Vagina (tissue), 2 donors: ENCODE measurements around the gene RBM3. TPM values are rescaled to one million over a fixed set of nuclear protein-coding genes. Genes with fewer than 3 reads are reported as not detected.

Source experiments
- DNase-seq, 2 donors: peaks; one replicate each; pipeline ENCODE4 v3.0.0-alpha.2; 2017; ENCODE audit errors: extremely low spot score in 2 of 2
- H3K27ac ChIP-seq: fragments of 200-600 bp; sonication (generic); one replicate; pipeline ENCODE4 v1.5.1; 2019
- H3K27me3 ChIP-seq: fragments of 200-600 bp; sonication (generic); one replicate; pipeline ENCODE4 v1.5.1; 2019
- H3K36me3 ChIP-seq, 2 donors: fragments of 200-600 bp; sonication (generic); one replicate each; pipeline ENCODE4 v1.5.1; 2017 to 2019
- H3K4me1 ChIP-seq: fragments of 200-600 bp; sonication (generic); one replicate; pipeline ENCODE4 v1.5.1; 2019
- H3K4me3 ChIP-seq, 2 donors: fragments of 200-600 bp; sonication (generic); 1 replicate in 1 of 2; 2 replicates in 1 of 2; pipeline ENCODE4 v1.5.1; 2016 to 2019
- H3K9me3 ChIP-seq: fragments of 200-600 bp; sonication (generic); one replicate; pipeline ENCODE4 v1.5.1; 2019
- POLR2A ChIP-seq, 2 donors: fragments of 450-650 bp; IDR thresholded peaks; one replicate each; pipeline ENCODE4 v1.6.1; 2017; ENCODE audit warnings: antibody characterized with exemption in 2 of 2, mild to moderate bottlenecking in 2 of 2, moderate library complexity in 2 of 2
- POLR2AphosphoS5 ChIP-seq, 2 donors: sonication (generic); formaldehyde crosslinking; IDR thresholded peaks; one replicate each; pipeline ENCODE4 v1.9.0; 2017; ENCODE audit warnings: antibody characterized with exemption in 2 of 2, mild to moderate bottlenecking in 2 of 2, low read depth in 1 of 2; ENCODE audit not compliant: insufficient read depth in 1 of 2
- intact Hi-C: fragments of 100-400 bp; cut with DNase I; formaldehyde crosslinking; loops from one replicate; pipeline ENCODE4 v1.15.1; 2023
- total RNA-seq: library from RNA; depleted of rRNA; stranded (reverse); fragments of >200 nt; gene quantifications from one replicate; pipeline ENCODE4 v1.2.3, GENCODE V29; 2016
- TF ChIP-seq, protein P1 (sequence below), 3 experiments: fragments of 450-650 bp in 2 of 3; fragments of 200-600 bp in 1 of 3; sonication (generic) in 1 of 3; IDR thresholded peaks; one replicate each; pipeline ENCODE4 v1.5.1; 2017 to 2019; ENCODE audit warnings: antibody characterized with exemption in 3 of 3, mild to moderate bottlenecking in 2 of 3, moderate library complexity in 2 of 3

The RBM3 gene
- total RNA-seq, 1 donor from 2014 or later: 148 TPM

DNA sequence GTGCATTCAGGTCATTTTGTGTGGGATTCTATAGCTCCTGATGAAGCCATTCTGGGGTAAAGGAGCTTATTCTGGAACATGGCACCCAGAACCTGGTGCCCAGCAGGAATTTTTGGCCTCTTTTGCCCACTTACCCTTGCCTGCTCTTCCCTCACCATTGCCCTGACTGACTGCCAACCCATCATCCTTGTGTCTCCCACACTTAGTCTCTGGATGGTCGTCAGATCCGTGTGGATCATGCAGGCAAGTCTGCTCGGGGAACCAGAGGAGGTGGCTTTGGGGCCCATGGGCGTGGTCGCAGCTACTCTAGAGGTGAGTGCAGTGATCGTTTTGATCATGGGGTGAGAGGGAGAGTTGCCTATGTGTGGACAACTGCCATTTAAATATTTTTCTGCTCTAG is 1.8 kb downstream of the RBM3 start:
- TF ChIP-seq POLR2AphosphoS5 (IDR thresholded peaks at IDR 0.05; ENCODE audit: insufficient read depth in 1 of 2, low read depth in 1 of 2) (no peak), POLR2A (IDR thresholded peaks at IDR 0.05) (no peak)
- TF ChIP-seq, protein P1, sequence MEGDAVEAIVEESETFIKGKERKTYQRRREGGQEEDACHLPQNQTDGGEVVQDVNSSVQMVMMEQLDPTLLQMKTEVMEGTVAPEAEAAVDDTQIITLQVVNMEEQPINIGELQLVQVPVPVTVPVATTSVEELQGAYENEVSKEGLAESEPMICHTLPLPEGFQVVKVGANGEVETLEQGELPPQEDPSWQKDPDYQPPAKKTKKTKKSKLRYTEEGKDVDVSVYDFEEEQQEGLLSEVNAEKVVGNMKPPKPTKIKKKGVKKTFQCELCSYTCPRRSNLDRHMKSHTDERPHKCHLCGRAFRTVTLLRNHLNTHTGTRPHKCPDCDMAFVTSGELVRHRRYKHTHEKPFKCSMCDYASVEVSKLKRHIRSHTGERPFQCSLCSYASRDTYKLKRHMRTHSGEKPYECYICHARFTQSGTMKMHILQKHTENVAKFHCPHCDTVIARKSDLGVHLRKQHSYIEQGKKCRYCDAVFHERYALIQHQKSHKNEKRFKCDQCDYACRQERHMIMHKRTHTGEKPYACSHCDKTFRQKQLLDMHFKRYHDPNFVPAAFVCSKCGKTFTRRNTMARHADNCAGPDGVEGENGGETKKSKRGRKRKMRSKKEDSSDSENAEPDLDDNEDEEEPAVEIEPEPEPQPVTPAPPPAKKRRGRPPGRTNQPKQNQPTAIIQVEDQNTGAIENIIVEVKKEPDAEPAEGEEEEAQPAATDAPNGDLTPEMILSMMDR (IDR thresholded peaks at IDR 0.05): no peak
- Histone ChIP-seq H3K9me3 (no peaks in the 10 kb centered on the region), H3K4me1 (peaks cover 17% of the 10 kb centered on the region), H3K27ac (peak overlapping the region; percentile 99), H3K27me3 (no peaks in the 10 kb centered on the region), H3K4me3 (peak overlapping the region; percentile 50 to 61), H3K36me3 (peaks cover 0 to 26% of the 10 kb centered on the region in 2 donors)
- no peak for DNase-seq
- intact Hi-C loops: no loop called here

DNA sequence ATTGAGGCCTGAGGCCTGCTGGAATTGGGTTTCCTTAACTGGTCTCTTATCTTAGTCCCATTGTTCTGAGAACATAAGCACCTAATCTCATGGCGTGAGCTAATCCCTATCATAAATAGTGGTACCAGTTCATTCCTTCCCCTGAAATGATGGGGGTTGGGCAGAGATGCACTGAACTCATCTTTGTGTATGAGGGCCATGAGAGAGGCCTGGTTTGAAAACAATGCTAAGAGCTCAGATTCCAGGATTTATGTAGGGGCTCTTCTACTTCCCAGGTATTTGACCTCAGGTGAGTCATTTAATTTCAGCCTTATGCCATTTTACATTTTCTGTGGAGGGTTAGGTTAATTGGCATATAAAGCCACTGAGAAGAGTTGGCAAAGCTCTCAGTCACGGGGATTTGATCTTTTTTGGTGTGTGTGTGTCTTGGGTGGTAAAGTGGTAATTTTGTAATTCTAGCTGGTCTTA is 4.4 kb downstream of the RBM3 start:
- Histone ChIP-seq H3K27me3 (no peaks in the 10 kb centered on the region), H3K27ac (no peak overlapping the region), H3K4me1 (peaks cover 17% of the 10 kb centered on the region), H3K36me3 (peaks cover 0 to 26% of the 10 kb centered on the region in 2 donors), H3K4me3 (no peak overlapping the region), H3K9me3 (no peaks in the 10 kb centered on the region)
- no peak for DNase-seq
- intact Hi-C loops: no loop called here
- TF ChIP-seq POLR2A (IDR thresholded peaks at IDR 0.05): no peak
- TF ChIP-seq, protein P1 (IDR thresholded peaks at IDR 0.05): no peak
- TF ChIP-seq POLR2AphosphoS5 (IDR thresholded peaks at IDR 0.05; ENCODE audit: insufficient read depth in 1 of 2, low read depth in 1 of 2): no peak

DNA sequence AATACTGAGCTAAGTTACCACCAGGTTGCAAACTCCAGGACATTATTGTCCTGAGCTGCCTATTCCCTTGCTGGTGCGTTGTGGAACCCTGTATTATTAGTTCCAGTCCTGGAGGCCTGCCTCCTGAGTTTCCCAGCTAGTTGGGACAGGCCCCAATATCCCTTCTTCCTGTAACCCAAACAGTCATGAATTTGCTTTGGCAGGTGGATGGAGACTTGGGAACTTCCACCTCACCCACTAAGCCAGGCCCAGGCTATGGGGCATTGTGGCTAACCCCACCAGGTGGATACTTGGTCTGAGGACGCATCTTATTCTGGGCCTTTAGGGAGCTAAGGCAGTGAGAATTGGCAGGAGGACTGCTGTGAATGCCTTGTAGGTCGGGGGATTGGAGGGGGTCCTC is 5.0 kb downstream of the RBM3 start:
- H3K27ac ChIP-seq: no peak overlapping the region
- no peak overlapping the region for H3K4me3 ChIP-seq
- peaks cover 17% of the 10 kb centered on the region for H3K4me1 ChIP-seq
- DNase-seq: no peak
- H3K9me3 ChIP-seq: no peaks in the 10 kb centered on the region
- no peaks in the 10 kb centered on the region for H3K27me3 ChIP-seq
- TF ChIP-seq, protein P1 (IDR thresholded peaks at IDR 0.05): no peak
- TF ChIP-seq POLR2A (IDR thresholded peaks at IDR 0.05): no peak
- TF ChIP-seq POLR2AphosphoS5 (IDR thresholded peaks at IDR 0.05; ENCODE audit: insufficient read depth in 1 of 2, low read depth in 1 of 2): no peak
- intact Hi-C loops: no loop called here
- peaks cover 0 to 26% of the 10 kb centered on the region in 2 donors for H3K36me3 ChIP-seq

DNA sequence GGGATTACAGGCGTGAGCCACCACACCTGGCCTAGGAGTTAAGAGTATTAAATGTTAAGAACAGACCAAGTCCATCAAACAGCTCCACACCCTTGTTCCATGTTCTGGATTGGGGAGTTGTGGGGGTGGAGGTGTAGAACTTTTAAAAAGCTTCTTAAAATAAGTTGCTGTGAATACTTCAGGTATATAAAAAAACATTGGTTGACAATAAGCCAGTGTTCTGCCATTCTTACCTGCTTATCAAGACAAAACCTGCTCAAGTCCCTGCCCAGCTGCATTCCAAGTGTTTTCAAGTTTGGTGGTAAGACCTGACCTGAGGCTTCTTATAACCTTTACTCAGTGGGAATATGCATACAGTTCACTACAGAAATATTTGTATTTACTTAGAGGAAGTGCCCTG is 6.4 kb downstream of the RBM3 start:
- H3K4me3 ChIP-seq: no peak overlapping the region
- no peaks in the 10 kb centered on the region for H3K9me3 ChIP-seq
- H3K36me3 ChIP-seq: peaks cover 0 to 19% of the 10 kb centered on the region in 2 donors
- TF ChIP-seq POLR2AphosphoS5 (IDR thresholded peaks at IDR 0.05; ENCODE audit: insufficient read depth in 1 of 2, low read depth in 1 of 2) (no peak), POLR2A (IDR thresholded peaks at IDR 0.05) (no peak)
- TF ChIP-seq, protein P1 (IDR thresholded peaks at IDR 0.05): no peak
- no peak for DNase-seq
- no peaks in the 10 kb centered on the region for H3K27me3 ChIP-seq
- intact Hi-C loops: no loop called here
- H3K27ac ChIP-seq: no peak overlapping the region
- H3K4me1 ChIP-seq: peaks cover 10% of the 10 kb centered on the region

DNA sequence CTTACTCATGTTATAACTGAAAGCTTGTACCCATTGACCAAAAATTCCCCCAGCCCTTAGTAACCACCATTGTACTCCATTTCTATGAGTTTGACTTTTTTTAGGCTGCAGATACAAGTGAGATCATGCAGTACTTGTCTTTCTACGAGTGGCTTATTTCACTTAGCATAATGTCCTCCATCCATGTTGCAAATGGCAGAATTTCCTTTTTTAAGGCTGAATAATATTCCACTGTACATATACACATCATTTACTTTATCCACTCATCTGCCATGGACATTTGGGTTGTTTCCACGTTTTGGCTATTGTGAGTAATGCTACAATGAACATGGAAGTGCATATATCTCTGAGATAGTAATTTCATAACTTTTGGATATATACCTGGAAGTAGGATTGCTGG is 10.4 kb downstream of the RBM3 start:
- H3K9me3 ChIP-seq: no peaks in the 10 kb centered on the region
- no peak overlapping the region for H3K4me3 ChIP-seq
- H3K36me3 ChIP-seq: no peaks in the 10 kb centered on the region
- H3K27ac ChIP-seq: no peak overlapping the region
- no peaks in the 10 kb centered on the region for H3K4me1 ChIP-seq
- H3K27me3 ChIP-seq: no peaks in the 10 kb centered on the region
- no peak for DNase-seq
- no peak for TF ChIP-seq POLR2A (IDR thresholded peaks at IDR 0.05)
- TF ChIP-seq POLR2AphosphoS5 (IDR thresholded peaks at IDR 0.05; ENCODE audit: insufficient read depth in 1 of 2, low read depth in 1 of 2): no peak
- TF ChIP-seq, protein P1 (IDR thresholded peaks at IDR 0.05): no peak
- intact Hi-C loops: no loop called here
